ENCODE data around the gene FBXL7. TPM values are rescaled to one million over a fixed set of nuclear protein-coding genes. Genes with fewer than 3 reads are reported as not detected.

Gene FBXL7
- polyA plus RNA-seq, 1 donor from 2014 or later: 0.24 TPM

- H3K36me3 ChIP-seq (ENCODE audit: insufficient read depth, low read length): no peaks in the 10 kb centered on the region
- no peaks in the 10 kb centered on the region for H3K9me2 ChIP-seq (ENCODE audit: insufficient read depth, low read length)
- H3K4me3 ChIP-seq (ENCODE audit: low read length): no peak overlapping the region
- H3K27me3 ChIP-seq (ENCODE audit: insufficient read depth, low read depth, low read length): no peaks in the 10 kb centered on the region
- no peaks in the 10 kb centered on the region for H4K20me1 ChIP-seq (ENCODE audit: insufficient read depth)
- no peaks in the 10 kb centered on the region for H3K9me3 ChIP-seq (ENCODE audit: low read length)
- no peak overlapping the region for H3K4me2 ChIP-seq (ENCODE audit: low read length)
- TF ChIP-seq SMC3 (conservative IDR thresholded peaks at IDR 0.05; ENCODE audit: poor library complexity): no peak
- TF ChIP-seq RAD21 (conservative IDR thresholded peaks at IDR 0.05): no peak
- TF ChIP-seq REST (IDR thresholded peaks at IDR 0.05; ENCODE audit: borderline replicate concordance): no peak
- TF ChIP-seq MXI1 (conservative IDR thresholded peaks at IDR 0.05; ENCODE audit: poor library complexity, severe bottlenecking): no peak
- no peak for TF ChIP-seq POLR2AphosphoS5 (IDR thresholded peaks at IDR 0.05)
- TF ChIP-seq EZH2 (IDR thresholded peaks at IDR 0.05; ENCODE audit: borderline replicate concordance, insufficient read depth, low read length, poor library complexity, severe bottlenecking): no peak
- no peak for TF ChIP-seq CTCF (IDR thresholded peaks at IDR 0.05; ENCODE audit: poor library complexity, severe bottlenecking)
- no peak for TF ChIP-seq EP300 (conservative IDR thresholded peaks at IDR 0.05; ENCODE audit: poor library complexity, severe bottlenecking)
- no peak for TF ChIP-seq TAF1 (IDR thresholded peaks at IDR 0.05; ENCODE audit: low read depth)
- H3F3A ChIP-seq (ENCODE audit: insufficient read depth, low read length, poor library complexity, severe bottlenecking): no peaks in the 10 kb centered on the region
- H3K79me2 ChIP-seq (replicated peaks; ENCODE audit: insufficient read depth, low read length): no peaks in the 10 kb centered on the region
- H3K9ac ChIP-seq (ENCODE audit: low read length): no peak overlapping the region
- no peak overlapping the region for H2AFZ ChIP-seq (ENCODE audit: low read depth, low read length)
- no peak overlapping the region for H3K27ac ChIP-seq (ENCODE audit: low read length)
These were observed 451.1 kb downstream of the FBXL7 start for GRCh38 chr5:15951126-15951525.

- H3F3A ChIP-seq (ENCODE audit: insufficient read depth, low read length, poor library complexity, severe bottlenecking): no peaks in the 10 kb centered on the region
- H4K20me1 ChIP-seq (ENCODE audit: insufficient read depth): no peaks in the 10 kb centered on the region
- no peak overlapping the region for H3K27ac ChIP-seq (ENCODE audit: low read length)
- no peak overlapping the region for H3K4me3 ChIP-seq (ENCODE audit: low read length)
- H3K36me3 ChIP-seq (ENCODE audit: insufficient read depth, low read length): no peaks in the 10 kb centered on the region
- H3K9me2 ChIP-seq (ENCODE audit: insufficient read depth, low read length): no peaks in the 10 kb centered on the region
- no peaks in the 10 kb centered on the region for H3K9me3 ChIP-seq (ENCODE audit: low read length)
- H3K27me3 ChIP-seq (ENCODE audit: insufficient read depth, low read depth, low read length): no peaks in the 10 kb centered on the region
- no peak for TF ChIP-seq MXI1 (conservative IDR thresholded peaks at IDR 0.05; ENCODE audit: poor library complexity, severe bottlenecking)
- no peak for TF ChIP-seq EZH2 (IDR thresholded peaks at IDR 0.05; ENCODE audit: borderline replicate concordance, insufficient read depth, low read length, poor library complexity, severe bottlenecking)
- TF ChIP-seq POLR2AphosphoS5 (IDR thresholded peaks at IDR 0.05): no peak
- no peak for TF ChIP-seq SMC3 (conservative IDR thresholded peaks at IDR 0.05; ENCODE audit: poor library complexity)
- TF ChIP-seq RAD21 (conservative IDR thresholded peaks at IDR 0.05): no peak
- TF ChIP-seq EP300 (conservative IDR thresholded peaks at IDR 0.05; ENCODE audit: poor library complexity, severe bottlenecking): no peak
- TF ChIP-seq REST (IDR thresholded peaks at IDR 0.05; ENCODE audit: borderline replicate concordance): no peak
- TF ChIP-seq TAF1 (IDR thresholded peaks at IDR 0.05; ENCODE audit: low read depth): no peak
- no peak for TF ChIP-seq CTCF (IDR thresholded peaks at IDR 0.05; ENCODE audit: poor library complexity, severe bottlenecking)
- H3K4me2 ChIP-seq (ENCODE audit: low read length): no peak overlapping the region
- no peaks in the 10 kb centered on the region for H3K79me2 ChIP-seq (replicated peaks; ENCODE audit: insufficient read depth, low read length)
- no peak overlapping the region for H2AFZ ChIP-seq (ENCODE audit: low read depth, low read length)
- no peak overlapping the region for H3K9ac ChIP-seq (ENCODE audit: low read length)
These were observed 451.6 kb downstream of the FBXL7 start for GRCh38 chr5:15951550-15951949.
